Liver (tissue), 3 donors: Measurements from ENCODE around the gene TPGS1.

Source experiments
- CTCF ChIP-seq: fragments of 150-350 bp; IDR thresholded peaks from 2 replicates; pipeline ENCODE4 v1.5.1; 2017; ENCODE audit warnings: improper control_type of control experiment, low read depth, low read length; ENCODE audit not compliant: missing input control
- FOXA1 ChIP-seq: IDR thresholded peaks from 2 replicates; pipeline ENCODE4 v1.6.1; 2016; ENCODE audit warnings: antibody characterized with exemption
- JUND ChIP-seq, 2 donors: IDR thresholded peaks; 2 replicates each; pipeline ENCODE4 v1.6.1; 2016; ENCODE audit warnings: antibody characterized with exemption in 2 of 2
- MAX ChIP-seq: IDR thresholded peaks from 2 replicates; pipeline ENCODE4 v1.6.1; 2016; ENCODE audit warnings: antibody characterized with exemption
- NR2F2 ChIP-seq: IDR thresholded peaks from 2 replicates; pipeline ENCODE4 v1.6.1; 2016; ENCODE audit warnings: antibody characterized with exemption
- REST ChIP-seq: IDR thresholded peaks from 2 replicates; pipeline ENCODE4 v1.6.1; 2016; ENCODE audit warnings: antibody characterized with exemption, mild to moderate bottlenecking
- RXRA ChIP-seq, 2 donors: IDR thresholded peaks; 2 replicates each; pipeline ENCODE4 v1.6.1; 2017 to 2018; ENCODE audit warnings: antibody characterized with exemption in 2 of 2, mild to moderate bottlenecking in 1 of 2
- TAF1 ChIP-seq: conservative IDR thresholded peaks from 2 replicates; pipeline ENCODE4 v1.6.1; 2016; ENCODE audit warnings: antibody characterized with exemption, mild to moderate bottlenecking
- YY1 ChIP-seq: IDR thresholded peaks from 2 replicates; pipeline ENCODE4 v1.6.1; 2016; ENCODE audit warnings: antibody characterized with exemption, mild to moderate bottlenecking
- donor health status: healthy.
- donor health status: healthy.

- no peak for TF ChIP-seq CTCF
- TF ChIP-seq REST = no peak
- TF ChIP-seq YY1 = no peak
- no peak for TF ChIP-seq RXRA (IDR thresholded peaks at IDR 0.05)
- TF ChIP-seq TAF1 = no peak
- no peak for TF ChIP-seq NR2F2
- no peak for TF ChIP-seq JUND (IDR thresholded peaks at IDR 0.05)
- no peak for TF ChIP-seq FOXA1
- TF ChIP-seq MAX = no peak
Measured at GRCh38 chr19:504616-505015, 2.7 kb upstream of the TPGS1 start.
